H1 (cell line): Measurements from ENCODE around the gene PDIA2. TPM values are rescaled to one million over a fixed set of nuclear protein-coding genes. Genes with fewer than 3 reads are reported as not detected.

Source experiments
- CTCF ChIA-PET: fragments of 300-600 bp; sonication (Branson Sonifier 250); formaldehyde crosslinking; loops from one replicate; lab custom pipeline; 2021; ENCODE audit not compliant: partially characterized antibody; lab: Charles Lee
- POLR2A ChIA-PET: fragments of 300-600 bp; sonication (Branson Sonifier 250); formaldehyde crosslinking; loops from one replicate; lab custom pipeline; 2021; ENCODE audit warnings: inconsistent platforms; ENCODE audit not compliant: partially characterized antibody; lab: Charles Lee
- DNase-seq, 2 experiments: peaks; one replicate each; pipeline versions ENCODE4 v3.0.0 to v3.0.0-alpha.2; 2010 to 2022; ENCODE audit warnings: low spot score in 2 of 2, low read depth in 1 of 2, mixed read lengths in 1 of 2
- FAIRE-seq: peaks from 2 replicates; lab custom pipeline; 2011; peaks lifted over from hg19 to GRCh38; lab: Jason Lieb, UNC
- H2AFZ ChIP-seq: 2 replicates; pipeline ENCODE4 v1.8.1; 2012; ENCODE audit warnings: low read length, inconsistent platforms
- H2AK5ac ChIP-seq: 2 replicates; pipeline ENCODE4 v1.6.1; 2013; ENCODE audit warnings: low read depth, low read length
- H2BK120ac ChIP-seq: replicated peaks from 2 replicates; pipeline ENCODE3; 2013; ENCODE audit warnings: low read depth, low read length, inconsistent platforms
- H2BK12ac ChIP-seq: 2 replicates; pipeline ENCODE4 v1.6.1; 2013; ENCODE audit warnings: low read depth, low read length
- H2BK15ac ChIP-seq: 2 replicates; pipeline ENCODE4 v1.6.1; 2013; ENCODE audit warnings: low read length
- H2BK20ac ChIP-seq: 2 replicates; pipeline ENCODE4 v1.6.1; 2013; ENCODE audit warnings: low read length
- H2BK5ac ChIP-seq: 2 replicates; pipeline ENCODE4 v1.6.1; 2013; ENCODE audit warnings: low read depth, low read length
- H3K14ac ChIP-seq: 2 replicates; pipeline ENCODE4 v1.6.1; 2013; ENCODE audit warnings: inconsistent platforms; ENCODE audit not compliant: insufficient read length
- H3K18ac ChIP-seq: 2 replicates; pipeline ENCODE4 v1.6.1; 2013; ENCODE audit warnings: low read length; ENCODE audit errors: extremely low read depth
- H3K23ac ChIP-seq: 2 replicates; pipeline ENCODE4 v1.6.1; 2013; ENCODE audit warnings: inconsistent platforms; ENCODE audit not compliant: insufficient read length
- H3K23me2 ChIP-seq: 2 replicates; pipeline ENCODE4 v1.6.1; 2013; ENCODE audit warnings: low read depth, low read length
- H3K27ac ChIP-seq: 2 replicates; pipeline ENCODE4 v1.6.1; 2011; ENCODE audit warnings: low read depth, low read length, inconsistent platforms
- H3K27me3 ChIP-seq, 4 experiments: replicated peaks in 1 of 4; 1 replicate in 1 of 4; 2 replicates in 3 of 4; pipeline versions ENCODE4 v1.6.1 to v1.8.1; 2011 to 2013; ENCODE audit warnings: low read length in 3 of 4, mild to moderate bottlenecking in 3 of 4, inconsistent platforms in 2 of 4, mixed read lengths in 2 of 4, moderate library complexity in 1 of 4; ENCODE audit not compliant: control insufficient read depth in 3 of 4, insufficient read depth in 3 of 4; ENCODE audit errors: extremely low read depth in 1 of 4
- H3K36me3 ChIP-seq, 4 experiments: 2 replicates each; pipeline versions ENCODE4 v1.6.1 to v1.8.1; 2011 to 2013; ENCODE audit warnings: mild to moderate bottlenecking in 4 of 4, low read length in 3 of 4, moderate library complexity in 2 of 4, control low read depth in 1 of 4, inconsistent platforms in 1 of 4; ENCODE audit not compliant: insufficient read depth in 4 of 4, control insufficient read depth in 2 of 4
- H3K4ac ChIP-seq: replicated peaks from 2 replicates; pipeline ENCODE3; 2013; ENCODE audit warnings: low read length, low read depth, mixed read lengths, inconsistent platforms; ENCODE audit not compliant: insufficient read length
- H3K4me1 ChIP-seq, 4 experiments: replicated peaks in 1 of 4; 1 replicate in 1 of 4; 2 replicates in 3 of 4; pipeline versions ENCODE4 v1.6.1 to v1.8.1; 2011 to 2013; ENCODE audit warnings: low read length in 3 of 4, inconsistent platforms in 2 of 4, mixed read lengths in 1 of 4; ENCODE audit not compliant: insufficient read depth in 4 of 4, control insufficient read depth in 3 of 4
- H3K4me2 ChIP-seq, 2 experiments: 2 replicates each; pipeline versions ENCODE4 v1.6.1 to v1.8.1; 2011 to 2013; ENCODE audit warnings: low read depth in 2 of 2, low read length in 2 of 2, control low read depth in 1 of 2, inconsistent platforms in 1 of 2, mild to moderate bottlenecking in 1 of 2; ENCODE audit not compliant: insufficient read depth in 1 of 2
- H3K4me3 ChIP-seq, 4 experiments: fragments of 200-600, 300-600 bp in 1 of 4; sonication (generic), shearing (Covaris generic), sonication (Bioruptor Twin) in 1 of 4; 2 replicates each; pipeline versions ENCODE4 v1.5.1 to v1.8.1; 2011 to 2016; ENCODE audit warnings: low read length in 4 of 4, low read depth in 3 of 4, control low read depth in 2 of 4, inconsistent platforms in 2 of 4, mild to moderate bottlenecking in 2 of 4, mixed read lengths in 1 of 4, moderate library complexity in 1 of 4; ENCODE audit not compliant: insufficient read depth in 2 of 4; ENCODE audit errors: extremely low read depth in 1 of 4
- H3K56ac ChIP-seq: replicated peaks from 2 replicates; pipeline ENCODE3; 2013; ENCODE audit warnings: low read depth, mild to moderate bottlenecking, mixed read lengths, low read length, inconsistent platforms; ENCODE audit not compliant: insufficient read length
- H3K79me1 ChIP-seq: 2 replicates; pipeline ENCODE4 v1.6.1; 2013; ENCODE audit warnings: low read depth, low read length, control low read depth
- H3K79me2 ChIP-seq, 2 experiments: 2 replicates each; pipeline versions ENCODE4 v1.6.1 to v1.8.1; 2012 to 2013; ENCODE audit warnings: low read length in 2 of 2, mild to moderate bottlenecking in 2 of 2, inconsistent platforms in 1 of 2; ENCODE audit not compliant: insufficient read depth in 2 of 2, control insufficient read depth in 1 of 2
- H3K9ac ChIP-seq, 4 experiments: replicated peaks in 1 of 4; 1 replicate in 1 of 4; 2 replicates in 3 of 4; pipeline versions ENCODE4 v1.6.1 to v1.8.1; 2011 to 2013; ENCODE audit warnings: low read depth in 3 of 4, low read length in 3 of 4, control low read depth in 2 of 4, mild to moderate bottlenecking in 2 of 4, moderate library complexity in 2 of 4, inconsistent platforms in 1 of 4; ENCODE audit errors: extremely low read depth in 1 of 4
- H3K9me3 ChIP-seq, 2 experiments: 2 replicates each; pipeline versions ENCODE4 v1.6.1 to v1.8.1; 2012 to 2013; ENCODE audit warnings: mild to moderate bottlenecking in 2 of 2, moderate library complexity in 2 of 2, control low read depth in 1 of 2, inconsistent platforms in 1 of 2, low read depth in 1 of 2, low read length in 1 of 2, mixed read lengths in 1 of 2; ENCODE audit not compliant: insufficient read depth in 2 of 2
- H4K20me1 ChIP-seq, 2 experiments: replicated peaks in 1 of 2; 2 replicates each; pipeline versions ENCODE3 to v1.8.1; 2011 to 2013; ENCODE audit warnings: inconsistent platforms in 2 of 2, low read length in 2 of 2, mild to moderate bottlenecking in 1 of 2; ENCODE audit not compliant: insufficient read depth in 2 of 2, control insufficient read depth in 1 of 2
- H4K5ac ChIP-seq: 2 replicates; pipeline ENCODE4 v1.6.1; 2013; ENCODE audit warnings: low read length, low read depth, mixed read lengths, inconsistent platforms; ENCODE audit not compliant: insufficient read length
- H4K8ac ChIP-seq: 2 replicates; pipeline ENCODE4 v1.8.0; 2013; ENCODE audit warnings: mild to moderate bottlenecking, moderate library complexity, low read length, inconsistent platforms; ENCODE audit not compliant: insufficient read depth; ENCODE audit errors: extremely low read depth
- H4K91ac ChIP-seq: replicated peaks from 2 replicates; pipeline ENCODE3; 2013; ENCODE audit warnings: low read length, mixed read lengths, inconsistent platforms; ENCODE audit not compliant: insufficient read length
- BACH1 ChIP-seq: IDR thresholded peaks from 2 replicates; pipeline ENCODE4 v1.6.1; 2012; ENCODE audit warnings: low read length, improper control_type of control experiment
- CBX8 ChIP-seq: fragments of 300-800, 300-1000 bp; sonication (generic); IDR thresholded peaks from 2 replicates; pipeline ENCODE4 v1.7.1; 2016; ENCODE audit warnings: low read depth, low read length, borderline replicate concordance
- FOSL1 ChIP-seq: IDR thresholded peaks from 2 replicates; pipeline ENCODE4 v1.6.1; 2011; ENCODE audit warnings: mild to moderate bottlenecking, low read depth, low read length, moderate library complexity; ENCODE audit not compliant: insufficient read depth
- JUN ChIP-seq: IDR thresholded peaks from 2 replicates; pipeline ENCODE4 v1.6.1; 2011; ENCODE audit warnings: low read depth, mild to moderate bottlenecking, improper control_type of control experiment, low read length
- JUND ChIP-seq: IDR thresholded peaks from 2 replicates; pipeline ENCODE4 v1.6.1; 2011; ENCODE audit warnings: mild to moderate bottlenecking, improper control_type of control experiment, low read length
- RFX5 ChIP-seq: IDR thresholded peaks from 2 replicates; pipeline ENCODE4 v1.6.1; 2011; ENCODE audit warnings: low read depth, low read length, improper control_type of control experiment, borderline replicate concordance
- SP1 ChIP-seq: IDR thresholded peaks from 2 replicates; pipeline ENCODE4 v1.6.1; 2011; ENCODE audit warnings: low read depth, low read length
- SP4 ChIP-seq: IDR thresholded peaks from 2 replicates; pipeline ENCODE4 v1.6.1; 2012; ENCODE audit warnings: low read length, inconsistent platforms
- SRF ChIP-seq: IDR thresholded peaks from 2 replicates; pipeline ENCODE4 v1.6.1; 2011; ENCODE audit warnings: mild to moderate bottlenecking, low read depth, low read length, moderate library complexity
- TAF1 ChIP-seq: IDR thresholded peaks from 2 replicates; pipeline ENCODE4 v1.6.1; 2011; ENCODE audit warnings: mild to moderate bottlenecking, low read depth, low read length
- TAF7 ChIP-seq: optimal IDR thresholded peaks from 2 replicates; pipeline ENCODE3; 2011; ENCODE audit warnings: low read depth, mild to moderate bottlenecking, inconsistent platforms, low read length, moderate library complexity, borderline replicate concordance
- WGBS, 2 experiments: shearing (Covaris generic) in 1 of 2; methylation state at CpG; one replicate each; pipeline versions ENCODE4 v1.1.6 to v1.1.7; 2013 to 2015; ENCODE audit warnings: low lambda C conversion rate in 2 of 2, mixed read lengths in 2 of 2, inconsistent platforms in 1 of 2, low coverage in 1 of 2, missing lambda C conversion rate in 1 of 2; ENCODE audit not compliant: insufficient replicate concordance in 2 of 2, insufficient coverage in 1 of 2, insufficient read length in 1 of 2; ENCODE audit errors: extremely low coverage in 1 of 2, missing lambda C conversion rate in 1 of 2; 5-methylcytosine and 5-hydroxymethylcytosine counted together
- polyA plus RNA-seq, 7 experiments: library from polyadenylated mRNA; depleted of rRNA in 3 of 7; stranded (reverse) in 5 of 7; unstranded in 2 of 7; fragments of >200 nt in 5 of 7; fragments of 200-250 nt in 2 of 7; gene quantifications; 1 replicate in 5 of 7; 2 replicates in 1 of 7; 4 replicates in 1 of 7; pipeline versions ENCODE4 v1.2.1 to v1.2.3, GENCODE V29; 2011 to 2013; ENCODE audit warnings: missing spikeins in 2 of 7, mixed read lengths in 2 of 7
- total RNA-seq: library from RNA; stranded (reverse); fragmentation: NEBNext Ultra II Directional; extraction: Animal tissue kit (Norgen Biotek cat#: 25700); gene quantifications from 2 replicates; pipeline ENCODE4 v1.2.1, GENCODE V29; 2021
- TF ChIP-seq, protein P1 (sequence below): IDR thresholded peaks from 2 replicates; pipeline ENCODE4 v1.6.1; 2011; ENCODE audit warnings: low read length, improper control_type of control experiment

Gene PDIA2
- total and polyA plus RNA-seq, 2 of the 8 experiments (the other 6 are each of a cell fraction or from before 2014, with no cell fraction given): 0.34 to 0.50 TPM

DNA sequence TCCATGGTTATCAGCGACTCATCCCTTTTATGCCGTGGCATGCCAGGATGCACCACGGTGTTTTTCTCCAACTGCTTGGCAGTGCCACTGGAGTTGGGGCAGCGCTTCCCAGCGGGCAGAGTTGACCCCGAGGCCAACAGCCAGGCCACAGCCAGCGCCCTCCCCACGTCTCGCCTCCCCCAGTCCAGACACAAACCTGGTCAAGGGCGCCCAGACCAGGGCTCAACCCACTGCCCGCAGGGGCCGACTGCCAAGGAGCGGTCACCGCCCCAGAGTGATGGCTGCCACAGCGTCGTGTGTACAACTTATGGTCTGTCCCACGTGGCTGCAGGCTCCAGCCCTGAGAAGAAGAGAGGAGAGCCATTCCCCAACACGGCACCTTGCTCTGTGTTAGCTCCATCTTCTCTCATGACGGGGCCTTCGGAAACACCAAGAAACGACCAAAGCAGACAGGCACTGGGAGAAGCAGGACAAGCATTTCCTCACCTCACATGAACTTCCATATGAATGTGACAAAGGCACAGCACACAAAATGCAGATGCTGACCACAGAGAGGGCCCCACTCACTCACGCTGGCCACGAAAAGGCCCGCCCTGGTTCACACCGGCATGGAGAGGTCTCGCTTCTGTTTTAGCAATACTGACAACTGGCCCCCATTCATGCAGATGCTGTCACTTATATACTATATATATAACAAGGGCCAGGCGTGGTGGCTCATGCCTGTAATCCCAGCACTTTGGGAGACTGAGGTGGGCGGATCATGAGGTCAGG lies 42.6 kb downstream of the PDIA2 start:
- no peak overlapping the region for H4K91ac ChIP-seq
- no peak overlapping the region for H2BK20ac ChIP-seq
- CTCF ChIA-PET: interaction anchor here (0.6 to 1.9 kb wide), 6 partner anchors 12 to 231 kb away, joined by 3 to 7 read pairs (median 5); no protein-coding TSS in a partner anchor
- no peak overlapping the region for H3K27ac ChIP-seq
- POLR2A ChIA-PET: interaction anchor here (1.8 kb wide), 1 partner anchor 26 kb away, joined by 6 read pairs; no protein-coding TSS in a partner anchor
- WGBS, 2 experiments: 91% methylated on average over 28 of the region's 28 CpGs; no CpG with 5 or more reads in 1 of the 2 experiments
- no peak overlapping the region for H2AK5ac ChIP-seq
- no peak for TF ChIP-seq TAF1
- TF ChIP-seq CBX8: no peak
- no peak for TF ChIP-seq BACH1
- no peak for TF ChIP-seq JUND
- TF ChIP-seq, protein P1, sequence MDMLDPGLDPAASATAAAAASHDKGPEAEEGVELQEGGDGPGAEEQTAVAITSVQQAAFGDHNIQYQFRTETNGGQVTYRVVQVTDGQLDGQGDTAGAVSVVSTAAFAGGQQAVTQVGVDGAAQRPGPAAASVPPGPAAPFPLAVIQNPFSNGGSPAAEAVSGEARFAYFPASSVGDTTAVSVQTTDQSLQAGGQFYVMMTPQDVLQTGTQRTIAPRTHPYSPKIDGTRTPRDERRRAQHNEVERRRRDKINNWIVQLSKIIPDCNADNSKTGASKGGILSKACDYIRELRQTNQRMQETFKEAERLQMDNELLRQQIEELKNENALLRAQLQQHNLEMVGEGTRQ: no peak
- TF ChIP-seq SP4: no peak
- TF ChIP-seq SP1: no peak
- TF ChIP-seq RFX5: no peak
- TF ChIP-seq FOSL1: no peak
- TF ChIP-seq TAF7: no peak
- no peak for TF ChIP-seq JUN
- no peak for TF ChIP-seq SRF
- TF ChIP-seq, all 59 proteins: peak for 0
- no peak overlapping the region for H3K9ac ChIP-seq
- H3K27me3 ChIP-seq: no peaks in the 10 kb centered on the region
- H3K79me1 ChIP-seq: peaks cover 22% of the 10 kb centered on the region
- no peak overlapping the region for H4K5ac ChIP-seq
- no peak overlapping the region for H2BK5ac ChIP-seq
- H2AFZ ChIP-seq: no peak overlapping the region
- no peak overlapping the region for H3K4me2 ChIP-seq
- H2BK12ac ChIP-seq: no peak overlapping the region
- no peak for DNase-seq
- H2BK120ac ChIP-seq: no peak overlapping the region
- H3K9me3 ChIP-seq: no peaks in the 10 kb centered on the region
- no peak overlapping the region for H2BK15ac ChIP-seq
- H3K4me3 ChIP-seq: no peak overlapping the region
- no peak overlapping the region for H3K56ac ChIP-seq
- H3K4me1 ChIP-seq: peaks cover 0 to 11% (median 6%) of the 10 kb centered on the region in 4 experiments; a peak in 6 of 7 replicates
- no peak overlapping the region for H3K14ac ChIP-seq
- H4K8ac ChIP-seq: no peak overlapping the region
- no peaks in the 10 kb centered on the region; the same call in 1 of the 2 replicates for H3K23me2 ChIP-seq
- H3K79me2 ChIP-seq: peaks cover 2 to 73% of the 10 kb centered on the region in 2 experiments; a peak in 3 of 4 replicates
- H3K4ac ChIP-seq: no peak overlapping the region
- H4K20me1 ChIP-seq: peaks cover 19 to 48% of the 10 kb centered on the region in 2 experiments
- no peak for FAIRE-seq
- no peak overlapping the region for H3K23ac ChIP-seq
- no peaks in the 10 kb centered on the region for H3K36me3 ChIP-seq
- no peak overlapping the region for H3K18ac ChIP-seq
